ENCODE results near the gene GAPVD1. TPM values are rescaled to one million over a fixed set of nuclear protein-coding genes. Genes with fewer than 3 reads are reported as not detected.
"Not testable (repeated sequence)": the region's sequence is repeated elsewhere in the genome, so short reads cannot be mapped to it uniquely, and the experiment has no call there.

Gene GAPVD1
- total RNA-seq, 1 donor = 88.9 TPM

GRCh38 chr9:125235804-125236519, 25.7 kb upstream of the GAPVD1 start:
- H3K4me3 ChIP-seq (ENCODE audit: low read depth, low read length) = peak overlapping the region; percentile 90
- no peak for DNase-seq (ENCODE audit: low read depth)
- TF ChIP-seq CTCF (IDR thresholded peaks at IDR 0.05; ENCODE audit: insufficient read depth, low read depth, low read length) = no peak

DNA sequence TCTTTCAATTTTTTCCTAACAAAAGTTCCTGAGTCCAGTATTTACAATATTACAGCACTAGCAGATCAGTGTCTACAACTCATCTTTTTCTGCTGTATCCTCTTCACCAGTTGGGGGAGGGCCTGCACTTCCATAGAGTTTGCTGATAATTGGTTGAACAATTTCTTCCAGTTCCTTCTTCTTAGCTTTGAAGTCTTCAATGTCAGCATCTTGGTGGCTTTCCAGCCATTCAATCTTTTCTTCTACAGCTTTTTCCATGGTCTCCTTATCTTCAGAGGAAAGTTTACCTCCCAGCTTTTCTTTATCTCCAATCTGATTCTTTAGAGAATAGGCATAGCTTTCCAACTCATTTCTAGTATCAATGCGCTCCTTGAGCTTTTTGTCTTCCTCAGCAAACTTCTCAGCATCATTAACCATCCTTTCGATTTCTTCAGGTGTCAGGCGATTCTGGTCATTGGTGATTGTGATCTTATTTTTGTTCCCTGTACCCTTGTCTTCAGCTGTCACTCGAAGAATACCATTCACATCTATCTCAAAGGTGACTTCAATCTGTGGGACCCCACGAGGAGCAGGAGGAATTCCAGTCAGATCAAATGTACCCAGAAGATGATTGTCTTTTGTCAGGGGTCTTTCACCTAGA, 25.0 kb upstream of the GAPVD1 start:
- peak overlapping the region; percentile 90 for H3K4me3 ChIP-seq (ENCODE audit: low read depth, low read length)
- not testable (repeated sequence) for DNase-seq (ENCODE audit: low read depth)

DNA sequence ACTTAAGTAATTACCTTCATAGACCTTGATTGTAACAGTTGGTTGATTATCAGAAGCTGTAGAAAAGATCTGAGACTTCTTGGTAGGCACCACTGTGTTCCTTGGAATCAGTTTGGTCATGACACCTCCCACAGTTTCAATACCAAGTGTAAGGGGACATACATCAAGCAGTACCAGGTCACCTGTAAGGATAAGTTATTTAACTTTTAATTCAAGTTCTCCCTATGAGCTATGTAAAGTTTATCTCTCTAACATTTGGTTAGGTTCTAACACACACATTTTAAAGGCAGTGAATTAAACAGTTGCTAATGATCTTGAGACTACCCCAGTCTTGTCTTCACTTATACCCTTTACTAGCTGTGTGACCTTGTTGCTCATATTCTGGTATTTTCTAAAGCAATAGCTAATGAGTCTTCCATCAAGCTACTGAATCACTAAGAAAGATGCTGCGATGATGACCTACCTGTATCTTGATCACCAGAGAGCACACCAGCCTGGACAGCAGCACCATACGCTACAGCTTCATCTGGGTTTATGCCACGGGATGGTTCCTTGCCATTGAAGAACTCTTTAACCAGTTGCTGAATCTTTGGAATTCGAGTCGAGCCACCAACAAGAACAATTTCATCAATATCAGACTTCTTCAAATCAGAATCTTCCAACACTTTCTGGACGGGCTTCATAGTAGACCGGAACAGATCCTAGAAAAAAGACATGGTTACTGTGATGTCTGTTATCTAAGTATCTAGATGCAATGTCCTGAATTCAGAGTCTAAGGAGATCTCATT, 23.3 kb upstream of the GAPVD1 start:
- peak overlapping the region; percentile 90 for H3K4me3 ChIP-seq (ENCODE audit: low read depth, low read length)
- DNase-seq (ENCODE audit: low read depth) = no peak

DNA sequence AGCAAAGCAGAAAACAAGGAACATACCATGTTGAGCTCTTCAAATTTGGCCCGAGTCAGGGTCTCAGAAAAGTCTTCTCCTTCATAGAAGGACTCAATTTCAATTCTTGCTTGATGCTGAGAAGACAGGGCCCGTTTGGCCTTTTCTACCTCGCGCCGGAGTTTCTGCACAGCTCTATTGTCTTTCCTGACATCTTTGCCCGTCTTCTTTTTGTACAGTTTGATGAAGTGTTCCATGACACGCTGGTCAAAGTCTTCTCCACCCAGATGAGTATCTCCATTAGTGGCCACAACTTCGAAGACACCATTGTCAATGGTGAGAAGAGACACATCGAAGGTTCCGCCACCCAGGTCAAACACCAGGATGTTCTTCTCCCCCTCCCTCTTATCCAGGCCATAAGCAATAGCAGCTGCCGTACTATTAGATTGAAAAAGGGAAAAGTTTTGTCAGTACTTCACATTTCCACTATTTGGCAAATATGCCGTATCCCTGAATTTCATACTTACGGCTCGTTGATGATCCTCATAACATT, 22.6 kb upstream of the GAPVD1 start:
- H3K4me3 ChIP-seq (ENCODE audit: low read depth, low read length) = peak overlapping the region; percentile 90
- no peak for DNase-seq (ENCODE audit: low read depth)
- TF ChIP-seq CTCF (IDR thresholded peaks at IDR 0.05; ENCODE audit: insufficient read depth, low read depth, low read length) = no peak

More for the DNA sequence above, 23.3 kb upstream of the GAPVD1 start:
- no peak for TF ChIP-seq CTCF (IDR thresholded peaks at IDR 0.05; ENCODE audit: insufficient read depth, low read depth, low read length)

DNA sequence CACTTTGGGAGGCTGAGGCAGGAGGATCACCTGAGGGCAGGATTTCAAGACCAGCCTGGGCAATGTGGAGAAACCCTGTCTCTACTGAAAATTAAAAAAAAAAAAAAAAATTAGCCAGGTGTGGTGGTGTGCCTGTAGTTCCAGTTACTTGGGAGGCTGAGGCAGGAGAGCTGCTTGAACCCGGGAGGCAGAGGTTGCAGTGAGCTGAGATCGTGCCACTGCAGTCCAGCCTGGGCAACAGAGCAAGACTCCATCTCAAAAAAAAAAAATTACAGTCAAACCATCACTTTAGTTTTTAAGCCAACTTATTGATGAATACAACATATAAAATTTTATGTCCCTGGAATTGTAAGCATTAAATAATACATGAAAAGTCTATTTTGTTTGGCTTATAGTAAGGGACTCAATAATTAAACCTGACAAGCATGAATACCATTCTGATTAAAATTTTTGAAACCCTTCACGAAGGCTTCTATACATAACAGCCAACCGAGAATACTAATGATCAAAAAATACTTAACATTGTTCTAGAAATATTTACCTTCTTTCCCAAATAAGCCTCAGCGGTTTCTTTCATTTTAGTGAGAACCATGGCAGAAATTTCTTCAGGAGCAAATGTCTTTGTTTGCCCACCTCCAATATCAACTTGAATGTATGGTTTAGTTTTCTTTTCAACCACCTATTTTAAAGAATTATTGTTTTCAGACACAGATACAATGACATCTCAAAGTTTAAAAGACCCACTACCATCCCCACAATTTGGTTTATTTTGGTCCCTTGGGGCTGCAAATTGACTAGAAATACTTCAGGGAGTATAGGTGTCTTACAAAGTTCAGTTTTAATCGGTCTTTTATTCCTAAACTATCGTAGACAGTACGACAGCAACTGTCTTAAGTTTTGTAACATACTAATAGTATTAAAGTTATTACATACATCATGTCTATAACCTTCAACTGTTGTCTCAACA, 21.7 kb upstream of the GAPVD1 start:
- DNase-seq (ENCODE audit: low read depth) = no peak
- no peak for TF ChIP-seq CTCF (IDR thresholded peaks at IDR 0.05; ENCODE audit: insufficient read depth, low read depth, low read length)
- peak overlapping the region; percentile 90 for H3K4me3 ChIP-seq (ENCODE audit: low read depth, low read length)

- peak; percentile 51 for DNase-seq (ENCODE audit: low read depth)
- no peak for TF ChIP-seq CTCF (IDR thresholded peaks at IDR 0.05; ENCODE audit: insufficient read depth, low read depth, low read length)
Observed at GRCh38 chr9:125240649-125240999, 21.0 kb upstream of the GAPVD1 start.

More at GRCh38 chr9:125240649-125240999, 21.0 kb upstream of the GAPVD1 start:
- peak overlapping the region; percentile 90 for H3K4me3 ChIP-seq (ENCODE audit: low read depth, low read length)

Data from fibroblast of villous mesenchyme (primary cell).